Fibroblast of lung (primary cell): ENCODE results near the gene PYGO2. TPM values are rescaled to one million over a fixed set of nuclear protein-coding genes. Genes with fewer than 3 reads are reported as not detected.

Experiments used
- DNase-seq, 2 donors: peaks; one replicate each; pipeline versions ENCODE4 v3.0.0 to v3.0.0-alpha.2; 2010; ENCODE audit warnings: low read depth in 2 of 2
- H2AFZ ChIP-seq: 2 replicates; pipeline ENCODE4 v1.5.1; 2012; ENCODE audit warnings: low read length, control low read depth, inconsistent platforms
- H3K27ac ChIP-seq: 2 replicates; pipeline ENCODE4 v1.5.1; 2011; ENCODE audit warnings: low read length, control low read depth; ENCODE audit not compliant: insufficient read depth
- H3K27me3 ChIP-seq: 2 replicates; pipeline ENCODE4 v1.5.1; 2011; ENCODE audit warnings: mild to moderate bottlenecking, low read length; ENCODE audit not compliant: control insufficient read depth, insufficient read depth
- H3K36me3 ChIP-seq: 2 replicates; pipeline ENCODE4 v1.5.1; 2011; ENCODE audit warnings: low read length; ENCODE audit not compliant: control insufficient read depth, insufficient read depth
- H3K4me1 ChIP-seq: 2 replicates; pipeline ENCODE4 v1.5.1; 2011; ENCODE audit warnings: low read length; ENCODE audit not compliant: control insufficient read depth, insufficient read depth; ENCODE audit errors: extremely low read depth
- H3K4me2 ChIP-seq: 2 replicates; pipeline ENCODE4 v1.5.1; 2011; ENCODE audit warnings: low read length, control low read depth; ENCODE audit not compliant: insufficient read depth; ENCODE audit errors: extremely low read depth
- H3K4me3 ChIP-seq, 4 experiments: fragments of 200-600 bp in 1 of 4; sonication (generic) in 1 of 4; replicated peaks in 1 of 4; 2 replicates each; pipeline ENCODE4 v1.5.1; 2011 to 2016; ENCODE audit warnings: low read length in 4 of 4, low read depth in 3 of 4, mild to moderate bottlenecking in 3 of 4, control low read depth in 2 of 4, inconsistent platforms in 1 of 4, mixed read lengths in 1 of 4; ENCODE audit not compliant: insufficient read depth in 1 of 4; ENCODE audit errors: control extremely low read depth in 1 of 4
- H3K79me2 ChIP-seq: 2 replicates; pipeline ENCODE4 v1.5.1; 2012; ENCODE audit warnings: mild to moderate bottlenecking, low read length, inconsistent platforms; ENCODE audit not compliant: control insufficient read depth, insufficient read depth
- H3K9ac ChIP-seq: 2 replicates; pipeline ENCODE4 v1.5.1; 2011; ENCODE audit warnings: mild to moderate bottlenecking, low read length, control low read depth; ENCODE audit not compliant: insufficient read depth
- H3K9me3 ChIP-seq: 2 replicates; pipeline ENCODE4 v1.5.1; 2012; ENCODE audit warnings: low read depth, low read length; ENCODE audit not compliant: control insufficient read depth, insufficient read depth
- H4K20me1 ChIP-seq: 2 replicates; pipeline ENCODE4 v1.5.1; 2011; ENCODE audit warnings: low read length; ENCODE audit not compliant: control insufficient read depth, insufficient read depth; ENCODE audit errors: extremely low read depth
- EZH2 ChIP-seq: IDR thresholded peaks from 2 replicates; pipeline ENCODE4 v1.5.1; 2012; ENCODE audit warnings: low read length, control low read depth, mild to moderate bottlenecking; ENCODE audit errors: missing control alignments
- polyA plus RNA-seq, 2 donors: library from polyadenylated mRNA; depleted of rRNA in 1 of 2; stranded (reverse) in 1 of 2; unstranded in 1 of 2; fragments of >200 nt; gene quantifications; 2 replicates each; pipeline ENCODE4 v1.2.1, GENCODE V29; 2011 to 2012; ENCODE audit warnings: missing spikeins in 1 of 2
- total RNA-seq: library from RNA; depleted of rRNA; stranded (reverse); fragments of >200 nt; gene quantifications from 2 replicates; pipeline ENCODE4 v1.2.1, GENCODE V29; 2014
- TF ChIP-seq, protein P1 (sequence below), 2 donors: IDR thresholded peaks in 1 of 2; conservative IDR thresholded peaks in 1 of 2; 1 replicate in 1 of 2; 2 replicates in 1 of 2; pipeline ENCODE4 v1.5.1; 2011 to 2012; ENCODE audit warnings: low read length in 2 of 2, control low read depth in 1 of 2, inconsistent platforms in 1 of 2, low read depth in 1 of 2, mild to moderate bottlenecking in 1 of 2

Gene PYGO2
- total and polyA plus RNA-seq, 2 donors (not counting 1 experiment from before 2014, with no cell fraction given): 15.3 to 28.1 TPM

DNA sequence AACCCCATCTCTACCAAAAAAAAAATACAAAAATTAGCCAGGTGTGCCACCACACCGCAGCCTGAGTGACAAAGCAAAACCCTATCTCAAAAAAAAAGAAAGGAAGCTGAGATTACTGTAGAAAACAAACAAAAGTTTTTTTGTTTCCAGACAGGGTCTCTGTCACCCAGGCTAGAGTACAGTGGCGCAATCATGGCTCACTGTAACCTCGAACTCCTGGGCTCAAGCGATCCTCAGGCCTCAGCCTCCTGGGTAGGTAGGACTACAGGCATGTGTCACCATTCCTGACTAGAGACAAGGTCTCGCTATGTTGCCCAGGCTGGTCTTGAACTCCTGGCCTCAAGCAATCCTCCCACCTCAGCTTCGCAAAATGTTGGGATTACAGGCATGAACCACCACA lies 2.8 kb upstream of the PYGO2 start:
- Histone ChIP-seq H3K4me2 (no peak overlapping the region), H3K27me3 (no peaks in the 10 kb centered on the region), H4K20me1 (no peaks in the 10 kb centered on the region), H3K9me3 (no peaks in the 10 kb centered on the region), H3K79me2 (peaks cover 48% of the 10 kb centered on the region), H3K4me1 (peaks cover 16% of the 10 kb centered on the region), H3K27ac (no peak overlapping the region), H2AFZ (no peak overlapping the region), H3K36me3 (peaks cover 34% of the 10 kb centered on the region), H3K9ac (no peak overlapping the region), H3K4me3 (no peak overlapping the region)
- TF ChIP-seq, protein P1, sequence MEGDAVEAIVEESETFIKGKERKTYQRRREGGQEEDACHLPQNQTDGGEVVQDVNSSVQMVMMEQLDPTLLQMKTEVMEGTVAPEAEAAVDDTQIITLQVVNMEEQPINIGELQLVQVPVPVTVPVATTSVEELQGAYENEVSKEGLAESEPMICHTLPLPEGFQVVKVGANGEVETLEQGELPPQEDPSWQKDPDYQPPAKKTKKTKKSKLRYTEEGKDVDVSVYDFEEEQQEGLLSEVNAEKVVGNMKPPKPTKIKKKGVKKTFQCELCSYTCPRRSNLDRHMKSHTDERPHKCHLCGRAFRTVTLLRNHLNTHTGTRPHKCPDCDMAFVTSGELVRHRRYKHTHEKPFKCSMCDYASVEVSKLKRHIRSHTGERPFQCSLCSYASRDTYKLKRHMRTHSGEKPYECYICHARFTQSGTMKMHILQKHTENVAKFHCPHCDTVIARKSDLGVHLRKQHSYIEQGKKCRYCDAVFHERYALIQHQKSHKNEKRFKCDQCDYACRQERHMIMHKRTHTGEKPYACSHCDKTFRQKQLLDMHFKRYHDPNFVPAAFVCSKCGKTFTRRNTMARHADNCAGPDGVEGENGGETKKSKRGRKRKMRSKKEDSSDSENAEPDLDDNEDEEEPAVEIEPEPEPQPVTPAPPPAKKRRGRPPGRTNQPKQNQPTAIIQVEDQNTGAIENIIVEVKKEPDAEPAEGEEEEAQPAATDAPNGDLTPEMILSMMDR (conservative IDR thresholded peaks at IDR 0.05 in 1 of 2, IDR thresholded peaks at IDR 0.05 in 1 of 2; ENCODE audit: low read depth in 1 of 2, low read length in 2 of 2): no peak
- no peak for TF ChIP-seq EZH2
- DNase-seq: no peak

DNA sequence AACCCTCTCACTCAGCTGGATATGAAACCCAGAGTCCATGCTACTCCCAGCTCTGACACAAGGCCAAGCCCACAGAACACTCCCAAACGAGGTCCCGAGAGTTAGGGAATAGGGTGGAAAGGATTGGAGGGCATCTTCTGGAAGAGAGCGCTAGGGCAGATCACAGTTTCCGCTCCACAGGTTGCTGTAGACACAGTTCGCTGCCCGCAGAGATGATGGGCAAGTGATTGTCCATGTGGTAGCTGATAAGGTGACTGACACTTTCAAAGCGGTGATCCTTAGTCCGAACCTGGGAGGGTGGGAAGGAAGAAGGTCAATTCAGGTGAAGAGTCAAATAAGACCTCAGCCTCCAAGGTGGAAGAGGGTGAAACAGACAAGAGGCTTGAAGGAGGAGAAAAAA lies 2.1 kb upstream of the PYGO2 start:
- Histone ChIP-seq H3K79me2 (peaks cover 41% of the 10 kb centered on the region), H3K27ac (no peak overlapping the region), H4K20me1 (no peaks in the 10 kb centered on the region), H3K4me2 (no peak overlapping the region), H3K27me3 (no peaks in the 10 kb centered on the region), H3K4me1 (peaks cover 12% of the 10 kb centered on the region), H3K36me3 (peaks cover 37% of the 10 kb centered on the region), H3K9ac (no peak overlapping the region), H2AFZ (no peak overlapping the region), H3K9me3 (no peaks in the 10 kb centered on the region), H3K4me3 (no peak overlapping the region)
- DNase-seq: no peak
- TF ChIP-seq EZH2: no peak

DNA sequence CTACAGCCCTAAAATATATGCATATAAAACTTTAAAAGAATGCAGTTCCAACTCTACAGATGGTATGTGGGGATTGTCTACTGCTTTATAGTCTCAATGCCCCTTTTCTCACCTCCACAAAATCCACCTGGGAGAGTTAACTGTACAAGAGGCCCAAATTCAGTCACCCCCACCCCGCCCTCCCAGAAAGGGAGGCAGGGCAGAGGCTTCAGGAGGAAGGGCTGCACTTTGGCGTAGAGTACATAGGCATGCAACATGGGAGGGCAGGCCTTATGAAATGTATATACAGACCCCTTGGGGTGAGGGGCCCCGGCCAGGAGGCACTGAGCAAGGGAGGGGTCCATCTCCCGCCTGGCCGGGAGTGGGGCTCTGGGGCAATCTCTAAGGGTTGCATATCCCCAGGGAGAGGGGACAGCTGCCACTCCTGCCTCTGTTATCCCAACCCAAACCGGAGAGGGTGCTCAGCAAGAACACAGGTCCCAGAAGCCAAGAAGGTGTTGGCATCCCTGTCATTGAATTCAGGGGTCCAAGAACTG lies 1.3 kb upstream of the PYGO2 start:
- Histone ChIP-seq H3K4me3 (peak overlapping the region in 1 of 4 experiments; percentile 77), H3K79me2 (peaks cover 33% of the 10 kb centered on the region)

More for the DNA sequence above, 1.3 kb upstream of the PYGO2 start:
- no peak for DNase-seq
- TF ChIP-seq, protein P1 (conservative IDR thresholded peaks at IDR 0.05 in 1 of 2, IDR thresholded peaks at IDR 0.05 in 1 of 2; ENCODE audit: low read depth in 1 of 2, low read length in 2 of 2): no peak
- no peak for TF ChIP-seq EZH2
- Histone ChIP-seq H3K4me2 (no peak overlapping the region), H3K9me3 (no peaks in the 10 kb centered on the region), H2AFZ (no peak overlapping the region), H4K20me1 (no peaks in the 10 kb centered on the region), H3K9ac (no peak overlapping the region), H3K36me3 (peaks cover 34% of the 10 kb centered on the region), H3K27me3 (no peaks in the 10 kb centered on the region), H3K4me1 (peaks cover 9% of the 10 kb centered on the region), H3K27ac (no peak overlapping the region)
